Measurements from ENCODE around the gene MTA3. TPM values are rescaled to one million over a fixed set of nuclear protein-coding genes. Genes with fewer than 3 reads are reported as not detected.
"Not testable (repeated sequence)": the region's sequence is repeated elsewhere in the genome, so short reads cannot be mapped to it uniquely, and the experiment has no call there.

MTA3 gene
- total RNA-seq, 1 donor from 2014 or later, result 25.8 TPM

DNA sequence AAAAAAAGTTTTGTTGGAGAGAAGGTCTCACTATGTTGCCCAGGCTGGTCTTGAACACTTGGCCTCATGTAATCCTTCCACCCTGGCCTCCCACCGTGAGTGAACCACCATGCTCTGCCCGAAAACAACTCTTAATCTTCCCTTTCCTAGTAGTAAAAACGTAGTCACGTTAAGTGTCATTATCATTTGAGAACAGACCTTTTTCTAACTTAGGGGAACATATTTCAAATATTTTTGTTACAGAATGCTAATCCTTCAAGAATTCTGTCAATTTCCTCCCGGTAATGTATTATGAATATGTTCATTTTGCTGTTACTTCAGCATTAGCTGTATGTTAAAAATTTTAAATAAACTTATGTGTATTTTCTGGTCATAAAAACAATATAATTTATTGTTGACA, 49.7 kb downstream of the MTA3 start:
- H3K4me3 ChIP-seq (ENCODE audit: low read depth, low read length), result no peak overlapping the region
- TF ChIP-seq CTCF (IDR thresholded peaks at IDR 0.05; ENCODE audit: insufficient read depth, low read length, poor library complexity, severe bottlenecking), result no peak
- no peaks in the 10 kb centered on the region for H3K36me3 ChIP-seq (ENCODE audit: control insufficient read depth, insufficient read depth, low read length)
- H3K27me3 ChIP-seq (ENCODE audit: control insufficient read depth, insufficient read depth, low read length), result no peaks in the 10 kb centered on the region
- no peak for DNase-seq (ENCODE audit: low read depth)

- Histone ChIP-seq H3K27me3 (ENCODE audit: control insufficient read depth, insufficient read depth, low read length) (no peaks in the 10 kb centered on the region), H3K4me3 (ENCODE audit: low read depth, low read length) (no peak overlapping the region), H3K36me3 (ENCODE audit: control insufficient read depth, insufficient read depth, low read length) (no peaks in the 10 kb centered on the region)
- peak; percentile 10 for DNase-seq (ENCODE audit: low read depth)
- no peak for TF ChIP-seq CTCF (IDR thresholded peaks at IDR 0.05; ENCODE audit: insufficient read depth, low read length, poor library complexity, severe bottlenecking)
These were observed 50.5 kb downstream of the MTA3 start for GRCh38 chr2:42618972-42619371.

- H3K36me3 ChIP-seq (ENCODE audit: control insufficient read depth, insufficient read depth, low read length); H3K4me3 ChIP-seq (ENCODE audit: low read depth, low read length); DNase-seq (ENCODE audit: low read depth); H3K27me3 ChIP-seq (ENCODE audit: control insufficient read depth, insufficient read depth, low read length): not testable (repeated sequence)
These were observed 53.2 kb downstream of the MTA3 start for GRCh38 chr2:42621626-42622025.

DNA sequence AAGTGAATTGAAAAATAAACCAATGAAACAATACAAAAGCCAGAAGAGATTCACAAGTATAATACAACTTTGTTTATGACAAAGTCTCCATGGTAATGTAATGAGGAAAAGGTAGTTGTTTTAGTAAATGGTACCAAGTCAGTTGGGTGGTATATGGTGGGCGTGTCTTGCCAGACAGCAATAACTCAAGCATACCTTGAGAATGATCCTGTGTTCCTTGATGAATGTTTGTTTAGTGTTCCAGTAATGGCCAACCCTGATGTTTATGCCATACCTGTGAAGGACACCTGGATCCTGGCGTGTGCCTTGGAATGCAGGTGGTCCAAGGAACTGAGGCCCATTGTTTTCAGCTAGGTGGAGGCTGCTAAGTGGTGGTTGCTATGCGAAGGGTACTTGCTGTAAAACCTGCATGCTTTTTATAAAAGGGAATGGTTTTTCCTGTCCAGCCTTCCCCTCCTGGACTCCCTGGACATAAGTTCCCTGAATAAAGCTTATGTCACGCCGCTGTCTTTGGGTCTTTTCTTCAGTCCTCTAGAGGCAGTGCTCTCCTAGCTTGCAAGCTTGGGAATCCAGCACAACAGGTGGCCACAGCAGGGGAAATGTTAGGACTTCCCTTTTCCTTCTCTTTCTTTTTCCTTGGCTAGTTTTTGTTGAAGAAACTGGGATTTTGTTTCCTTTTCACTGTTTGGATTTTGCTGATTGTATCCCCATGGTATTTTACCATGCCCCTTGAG, 54.7 kb downstream of the MTA3 start:
- no peaks in the 10 kb centered on the region for H3K27me3 ChIP-seq (ENCODE audit: control insufficient read depth, insufficient read depth, low read length)
- no peaks in the 10 kb centered on the region for H3K36me3 ChIP-seq (ENCODE audit: control insufficient read depth, insufficient read depth, low read length)
- no peak overlapping the region for H3K4me3 ChIP-seq (ENCODE audit: low read depth, low read length)
- no peak for TF ChIP-seq CTCF (IDR thresholded peaks at IDR 0.05; ENCODE audit: insufficient read depth, low read length, poor library complexity, severe bottlenecking)
- DNase-seq (ENCODE audit: low read depth), result no peak

DNA sequence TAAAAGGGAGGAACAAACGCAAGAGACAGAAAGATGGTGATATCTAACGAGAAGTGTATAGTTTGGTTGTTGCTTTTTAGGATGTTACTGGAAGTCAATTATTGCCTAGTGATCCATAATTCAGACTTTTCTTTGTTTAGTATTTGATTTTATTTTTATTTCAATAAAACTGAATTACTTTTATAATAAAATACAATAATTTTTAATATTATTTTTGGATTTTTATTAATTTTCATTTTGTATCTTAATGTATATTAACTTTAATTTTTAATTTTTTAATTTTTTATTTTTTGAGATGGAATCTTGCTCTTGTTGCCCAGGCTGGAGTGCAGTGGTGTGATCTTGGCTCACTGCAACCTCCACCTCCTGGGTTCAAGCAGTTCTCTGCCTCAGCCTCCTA, 55.6 kb downstream of the MTA3 start:
- DNase-seq (ENCODE audit: low read depth), result no peak
- no peak for TF ChIP-seq CTCF (IDR thresholded peaks at IDR 0.05; ENCODE audit: insufficient read depth, low read length, poor library complexity, severe bottlenecking)
- Histone ChIP-seq H3K36me3 (ENCODE audit: control insufficient read depth, insufficient read depth, low read length) (no peaks in the 10 kb centered on the region), H3K27me3 (ENCODE audit: control insufficient read depth, insufficient read depth, low read length) (no peaks in the 10 kb centered on the region), H3K4me3 (ENCODE audit: low read depth, low read length) (no peak overlapping the region)

GRCh38 chr2:42628024-42628423, 59.6 kb downstream of the MTA3 start:
- not testable (repeated sequence) for H3K27me3 ChIP-seq (ENCODE audit: control insufficient read depth, insufficient read depth, low read length); H3K36me3 ChIP-seq (ENCODE audit: control insufficient read depth, insufficient read depth, low read length); DNase-seq (ENCODE audit: low read depth); H3K4me3 ChIP-seq (ENCODE audit: low read depth, low read length)

GRCh38 chr2:42636934-42637333, 68.5 kb downstream of the MTA3 start:
- Histone ChIP-seq H3K4me3 (ENCODE audit: low read depth, low read length) (no peak overlapping the region), H3K27me3 (ENCODE audit: control insufficient read depth, insufficient read depth, low read length) (no peaks in the 10 kb centered on the region), H3K36me3 (ENCODE audit: control insufficient read depth, insufficient read depth, low read length) (no peaks in the 10 kb centered on the region)
- no peak for DNase-seq (ENCODE audit: low read depth)
- TF ChIP-seq CTCF (IDR thresholded peaks at IDR 0.05; ENCODE audit: insufficient read depth, low read length, poor library complexity, severe bottlenecking), result no peak

Measured in kidney epithelial cell (primary cell).